GM03348 (cell line): Measurements from ENCODE around the gene CSF1.
"Not testable (repeated sequence)": the region's sequence is repeated elsewhere in the genome, so short reads cannot be mapped to it uniquely, and the experiment has no call there.

Source experiments
- DNase-seq: peaks from one replicate; pipeline ENCODE4 v3.0.0; 2012; ENCODE audit warnings: low spot score

Gene CSF1, protein sequence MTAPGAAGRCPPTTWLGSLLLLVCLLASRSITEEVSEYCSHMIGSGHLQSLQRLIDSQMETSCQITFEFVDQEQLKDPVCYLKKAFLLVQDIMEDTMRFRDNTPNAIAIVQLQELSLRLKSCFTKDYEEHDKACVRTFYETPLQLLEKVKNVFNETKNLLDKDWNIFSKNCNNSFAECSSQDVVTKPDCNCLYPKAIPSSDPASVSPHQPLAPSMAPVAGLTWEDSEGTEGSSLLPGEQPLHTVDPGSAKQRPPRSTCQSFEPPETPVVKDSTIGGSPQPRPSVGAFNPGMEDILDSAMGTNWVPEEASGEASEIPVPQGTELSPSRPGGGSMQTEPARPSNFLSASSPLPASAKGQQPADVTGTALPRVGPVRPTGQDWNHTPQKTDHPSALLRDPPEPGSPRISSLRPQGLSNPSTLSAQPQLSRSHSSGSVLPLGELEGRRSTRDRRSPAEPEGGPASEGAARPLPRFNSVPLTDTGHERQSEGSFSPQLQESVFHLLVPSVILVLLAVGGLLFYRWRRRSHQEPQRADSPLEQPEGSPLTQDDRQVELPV

DNA sequence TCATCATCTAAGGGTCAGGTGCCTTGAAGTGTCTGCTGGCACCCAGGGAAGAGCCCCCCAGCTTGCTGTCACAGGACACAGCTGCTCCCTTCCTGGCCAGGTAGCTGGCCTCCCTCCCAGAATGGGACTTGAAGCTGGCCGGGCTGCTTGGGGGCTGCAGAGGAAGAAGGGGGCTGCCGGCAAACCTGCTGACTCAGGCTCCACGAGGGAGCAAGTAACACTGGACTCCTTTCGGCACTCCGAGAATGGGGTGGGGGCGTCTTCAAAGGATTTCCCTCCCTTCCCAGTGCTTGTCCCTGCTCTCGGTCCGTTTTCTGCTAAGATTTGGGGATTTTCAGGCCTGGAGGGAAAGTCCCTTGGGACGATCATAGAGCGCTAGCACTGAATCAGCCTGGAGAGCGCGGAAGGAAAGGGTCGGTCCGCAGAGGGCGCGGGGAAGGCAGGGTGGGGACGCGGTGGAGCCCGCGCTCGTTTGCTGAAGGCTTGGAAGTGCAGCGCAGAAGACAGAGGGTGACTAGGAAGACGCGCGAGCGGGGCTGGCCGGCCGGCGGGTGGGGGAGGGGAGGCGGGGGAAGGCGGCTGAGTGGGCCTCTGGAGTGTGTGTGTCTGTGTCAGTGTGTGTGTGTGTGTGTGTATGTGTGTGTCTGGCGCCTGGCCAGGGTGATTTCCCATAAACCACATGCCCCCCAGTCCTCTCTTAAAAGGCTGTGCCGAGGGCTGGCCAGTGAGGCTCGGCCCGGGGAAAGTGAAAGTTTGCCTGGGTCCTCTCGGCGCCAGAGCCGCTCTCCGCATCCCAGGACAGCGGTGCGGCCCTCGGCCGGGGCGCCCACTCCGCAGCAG, at the start of gene CSF1:
TSS of gene CSF1 (plus strand) at position 727 of the 840 bp plus-strand sequence. CDS start 175 bp downstream, outside the sequence.
- DNase-seq: peak; percentile 87

GRCh38 chr1:109861616-109862015, 49.0 kb upstream of the CSF1 start:
- not testable (repeated sequence) for DNase-seq

DNA sequence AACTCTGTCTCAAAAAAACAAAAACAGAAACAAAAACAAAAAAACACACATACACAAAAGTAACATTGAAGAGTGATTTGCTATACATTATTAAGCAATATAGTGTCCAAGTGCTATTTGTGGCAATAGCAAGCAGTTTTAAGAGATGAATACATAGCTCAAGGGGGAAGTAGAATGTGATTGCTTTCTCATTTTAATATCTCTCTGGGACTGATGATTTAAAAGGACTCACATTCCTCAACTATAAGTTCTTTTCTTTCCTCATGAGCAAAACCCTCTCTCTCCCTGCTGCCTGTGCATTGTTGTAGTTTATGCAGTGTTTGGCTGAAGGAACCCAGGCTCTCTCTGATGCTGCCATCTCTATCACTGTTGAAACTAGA, 47.0 kb upstream of the CSF1 start:
- DNase-seq: no peak

- no peak for DNase-seq
Observed at GRCh38 chr1:109864047-109864822, 46.4 kb upstream of the CSF1 start.

GRCh38 chr1:109864930-109865612, 45.6 kb upstream of the CSF1 start:
- DNase-seq: peak; percentile 86

GRCh38 chr1:109866071-109866470, 44.6 kb upstream of the CSF1 start:
- no peak for DNase-seq

DNA sequence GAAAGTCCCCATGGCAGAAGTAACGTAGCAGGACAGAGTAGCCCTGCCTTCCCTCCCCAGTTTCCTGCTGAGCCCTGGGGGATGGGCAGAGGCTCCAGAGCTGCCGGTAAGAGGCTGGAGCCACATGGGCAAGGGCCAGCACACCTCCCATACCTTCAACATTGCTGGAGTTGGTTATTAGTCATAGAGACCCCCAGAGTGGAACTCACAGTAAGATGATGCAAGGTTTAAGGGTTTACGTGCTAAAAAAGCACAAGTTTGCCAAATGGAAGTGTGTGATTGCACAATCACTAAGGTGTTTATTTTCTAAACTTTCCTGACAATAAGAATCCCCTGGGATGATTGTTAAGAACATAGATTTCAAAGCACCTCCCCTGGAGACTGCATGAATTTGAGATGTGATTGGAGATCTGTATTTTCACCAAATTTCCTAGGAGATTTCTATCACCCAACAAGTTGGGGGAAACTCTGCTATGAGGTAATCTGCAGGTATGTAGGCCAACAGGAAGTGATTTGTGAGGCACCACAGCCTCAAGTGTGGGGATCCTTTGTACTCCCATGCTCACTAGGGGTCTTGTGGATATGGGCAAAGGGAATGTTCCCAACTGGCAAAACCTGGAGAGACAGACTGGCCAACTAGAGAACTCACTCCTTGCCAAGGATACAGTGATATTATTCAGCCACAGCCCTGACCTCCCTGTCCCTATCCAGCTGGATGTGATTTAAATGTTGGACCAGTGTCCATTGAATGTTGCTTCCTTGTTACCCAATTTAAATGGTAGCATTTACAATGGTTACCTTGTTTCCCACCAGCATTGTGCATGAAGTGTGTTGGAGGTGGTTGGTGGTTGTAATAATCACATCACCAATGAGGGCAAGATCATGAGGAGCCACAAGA, 37.1 kb upstream of the CSF1 start:
- DNase-seq: no peak

- DNase-seq: no peak
Observed at GRCh38 chr1:109874445-109874844, 36.2 kb upstream of the CSF1 start.

- no peak for DNase-seq
Observed at GRCh38 chr1:109875874-109876273, 34.8 kb upstream of the CSF1 start.

GRCh38 chr1:109876617-109877316, 33.9 kb upstream of the CSF1 start:
- peak; percentile 55 for DNase-seq

DNA sequence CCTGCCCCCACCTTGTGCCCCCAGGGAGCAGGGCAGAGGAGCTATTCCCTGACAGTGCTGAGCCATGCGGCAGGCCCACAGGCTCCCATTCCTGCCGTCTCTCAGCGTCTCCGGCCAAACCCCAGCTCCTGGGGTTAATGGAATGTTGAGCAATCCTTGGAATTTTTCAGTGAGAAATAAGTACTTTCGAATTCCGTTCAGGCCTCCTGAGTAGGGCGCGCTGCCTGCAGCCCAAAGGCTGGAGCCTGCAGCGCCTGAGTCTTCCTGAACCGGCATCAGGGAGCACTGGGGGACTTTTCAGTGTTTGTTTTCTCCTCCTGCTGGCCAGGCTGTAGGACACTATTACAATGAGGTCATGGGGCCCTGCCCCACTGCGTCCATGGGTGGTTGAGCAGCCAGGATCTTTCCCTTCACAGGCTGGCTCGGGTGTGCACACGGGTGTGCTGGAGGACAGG, 33.3 kb upstream of the CSF1 start:
- DNase-seq: peak; percentile 90

- DNase-seq: no peak
Observed at GRCh38 chr1:109877776-109878175, 32.9 kb upstream of the CSF1 start.

DNA sequence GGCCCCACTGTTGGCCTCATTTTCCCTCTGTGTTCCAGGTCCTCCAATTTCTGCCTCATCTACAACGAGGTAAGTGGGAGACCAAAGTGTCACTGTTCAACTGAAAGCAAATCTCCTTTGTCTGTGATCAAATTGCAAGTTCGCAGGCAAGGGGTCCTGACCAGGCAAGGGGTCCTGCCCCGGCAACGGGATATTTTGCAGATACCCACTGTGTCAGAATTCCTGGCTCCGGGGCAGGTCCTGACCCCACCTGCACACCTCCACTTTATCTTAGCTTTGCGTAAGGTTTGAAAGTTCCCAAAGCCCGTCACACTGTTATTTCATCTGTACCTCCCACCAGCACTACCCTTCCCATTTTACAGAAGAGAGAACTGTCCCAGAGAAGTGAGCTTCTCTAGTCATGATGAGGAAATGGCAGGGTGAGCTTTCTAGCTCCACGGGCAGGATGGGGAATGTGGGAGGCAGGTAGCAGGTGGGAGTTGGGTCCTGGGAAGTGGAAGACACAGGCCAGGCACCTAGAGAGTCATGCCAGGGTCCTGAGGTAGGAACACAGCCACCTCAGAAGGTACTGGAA, 32.0 kb upstream of the CSF1 start:
- DNase-seq: no peak

GRCh38 chr1:109879371-109879770, 31.3 kb upstream of the CSF1 start:
- not testable (repeated sequence) for DNase-seq

DNA sequence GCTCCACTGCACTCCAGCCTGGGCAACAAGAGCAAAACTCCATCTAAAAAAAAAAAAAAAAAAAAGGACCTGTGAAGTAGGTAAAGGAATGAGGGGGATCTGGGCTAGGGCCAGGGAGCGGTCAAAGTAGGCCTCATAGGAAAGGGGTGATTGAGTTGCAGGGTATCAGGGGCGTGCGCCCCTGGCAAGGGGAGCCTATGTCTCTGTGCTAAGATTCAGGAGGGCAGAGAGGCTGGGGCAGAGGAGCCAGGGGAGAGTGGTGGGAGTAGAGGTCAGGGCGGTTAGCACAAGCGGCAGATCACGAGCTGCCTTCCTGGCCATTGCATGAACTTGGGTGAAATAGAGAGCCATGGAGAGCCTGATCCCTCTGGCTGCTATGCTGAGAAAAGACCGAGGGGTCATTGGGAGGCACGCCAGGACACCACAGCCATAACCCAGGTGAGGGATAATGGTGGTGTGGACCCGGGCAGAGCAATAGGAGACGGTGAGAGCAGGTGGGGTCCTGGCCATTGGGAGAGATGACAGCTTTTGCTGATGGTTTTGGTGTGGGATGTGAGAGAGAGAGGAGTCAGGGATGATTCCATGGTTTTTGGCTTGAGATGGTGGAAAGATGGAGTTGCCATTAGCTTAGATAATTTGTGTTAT, 30.6 kb upstream of the CSF1 start:
- DNase-seq: no peak

GRCh38 chr1:109880971-109881894, 29.4 kb upstream of the CSF1 start:
- DNase-seq: no peak

GRCh38 chr1:109881906-109882287, 28.8 kb upstream of the CSF1 start:
- no peak for DNase-seq
